CMK (cell line): ENCODE results near the gene FAM184A.

Source experiments
- DNase-seq: peaks from one replicate; pipeline ENCODE4 v3.0.0-alpha.2; 2010; ENCODE audit warnings: low read depth

Gene FAM184A

DNA sequence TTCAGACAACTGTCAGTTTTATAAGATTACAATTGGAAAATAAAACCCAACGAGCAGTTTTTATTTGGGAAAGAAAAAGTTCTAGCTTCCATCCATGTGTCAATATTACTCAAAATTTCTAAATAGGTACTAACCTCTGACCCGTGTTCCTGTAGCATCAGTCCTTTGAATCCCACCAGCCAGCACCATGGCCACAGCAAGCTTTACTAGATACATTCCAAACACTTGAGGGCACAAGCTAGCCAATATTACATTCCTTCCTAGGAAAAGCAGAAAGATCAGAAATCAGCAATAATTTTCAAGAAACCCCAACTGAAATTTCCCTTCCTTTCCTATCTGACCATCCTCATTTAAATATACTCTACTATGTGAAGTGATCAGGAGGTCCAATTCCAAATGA, 165.3 kb downstream of the FAM184A start:
- DNase-seq: no peak

DNA sequence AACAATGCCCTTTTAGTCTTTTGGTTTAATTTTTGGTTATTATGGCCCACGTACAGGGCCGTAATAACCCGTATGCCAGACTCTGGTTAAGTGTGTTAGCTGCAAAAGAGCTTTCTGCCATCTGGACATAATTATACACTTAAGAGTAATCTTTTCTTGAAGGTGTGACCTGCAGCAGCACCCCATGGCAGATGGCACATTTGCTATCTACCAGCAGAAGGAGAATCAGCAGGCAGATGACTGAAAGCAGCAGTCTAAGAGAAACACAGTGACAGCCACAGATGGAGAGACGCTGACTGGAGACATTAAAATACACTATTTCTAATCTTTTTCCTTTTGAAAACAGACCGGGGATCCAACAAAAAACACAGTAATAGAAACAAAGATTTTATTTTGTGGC, 165.8 kb downstream of the FAM184A start:
- no peak for DNase-seq
